ENCODE data around the gene LRRN4. TPM values are rescaled to one million over a fixed set of nuclear protein-coding genes. Genes with fewer than 3 reads are reported as not detected.

The LRRN4 gene
- total and polyA plus RNA-seq, 8 donors = 0.19 to 2.9 (median 1.1) TPM; not detected in 5

DNA sequence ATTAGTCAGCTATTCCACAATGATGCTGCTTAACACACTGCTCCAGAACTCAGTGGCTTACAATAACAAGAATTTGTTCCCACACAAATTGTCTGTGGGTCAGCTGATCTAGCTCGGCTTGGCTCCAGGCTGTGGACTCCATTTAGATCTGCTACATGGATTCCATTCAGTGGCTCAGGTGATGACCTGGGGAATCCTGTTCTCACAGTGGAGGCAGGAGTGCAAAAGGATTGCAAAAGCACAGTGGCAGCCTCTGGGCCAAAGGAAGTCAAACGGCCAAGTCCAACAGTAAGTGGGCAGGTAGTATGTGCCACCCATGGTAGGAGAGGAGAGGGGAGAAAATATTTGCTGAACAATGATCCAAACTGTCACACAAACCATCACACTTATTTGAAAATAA, 15.8 kb upstream of the LRRN4 start:
- no peaks in the 10 kb centered on the region for H3K27me3 ChIP-seq
- intact Hi-C loops (cut with DNase I; ENCODE audit: low total_unique reads) = no loop called here
- no peak for TF ChIP-seq POLR2A (IDR thresholded peaks at IDR 0.05)
- TF ChIP-seq, protein P1, sequence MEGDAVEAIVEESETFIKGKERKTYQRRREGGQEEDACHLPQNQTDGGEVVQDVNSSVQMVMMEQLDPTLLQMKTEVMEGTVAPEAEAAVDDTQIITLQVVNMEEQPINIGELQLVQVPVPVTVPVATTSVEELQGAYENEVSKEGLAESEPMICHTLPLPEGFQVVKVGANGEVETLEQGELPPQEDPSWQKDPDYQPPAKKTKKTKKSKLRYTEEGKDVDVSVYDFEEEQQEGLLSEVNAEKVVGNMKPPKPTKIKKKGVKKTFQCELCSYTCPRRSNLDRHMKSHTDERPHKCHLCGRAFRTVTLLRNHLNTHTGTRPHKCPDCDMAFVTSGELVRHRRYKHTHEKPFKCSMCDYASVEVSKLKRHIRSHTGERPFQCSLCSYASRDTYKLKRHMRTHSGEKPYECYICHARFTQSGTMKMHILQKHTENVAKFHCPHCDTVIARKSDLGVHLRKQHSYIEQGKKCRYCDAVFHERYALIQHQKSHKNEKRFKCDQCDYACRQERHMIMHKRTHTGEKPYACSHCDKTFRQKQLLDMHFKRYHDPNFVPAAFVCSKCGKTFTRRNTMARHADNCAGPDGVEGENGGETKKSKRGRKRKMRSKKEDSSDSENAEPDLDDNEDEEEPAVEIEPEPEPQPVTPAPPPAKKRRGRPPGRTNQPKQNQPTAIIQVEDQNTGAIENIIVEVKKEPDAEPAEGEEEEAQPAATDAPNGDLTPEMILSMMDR (IDR thresholded peaks at IDR 0.05) = no peak
- no peak for TF ChIP-seq EP300 (IDR thresholded peaks at IDR 0.05)
- TF ChIP-seq POLR2AphosphoS5 (IDR thresholded peaks at IDR 0.05) = no peak

DNA sequence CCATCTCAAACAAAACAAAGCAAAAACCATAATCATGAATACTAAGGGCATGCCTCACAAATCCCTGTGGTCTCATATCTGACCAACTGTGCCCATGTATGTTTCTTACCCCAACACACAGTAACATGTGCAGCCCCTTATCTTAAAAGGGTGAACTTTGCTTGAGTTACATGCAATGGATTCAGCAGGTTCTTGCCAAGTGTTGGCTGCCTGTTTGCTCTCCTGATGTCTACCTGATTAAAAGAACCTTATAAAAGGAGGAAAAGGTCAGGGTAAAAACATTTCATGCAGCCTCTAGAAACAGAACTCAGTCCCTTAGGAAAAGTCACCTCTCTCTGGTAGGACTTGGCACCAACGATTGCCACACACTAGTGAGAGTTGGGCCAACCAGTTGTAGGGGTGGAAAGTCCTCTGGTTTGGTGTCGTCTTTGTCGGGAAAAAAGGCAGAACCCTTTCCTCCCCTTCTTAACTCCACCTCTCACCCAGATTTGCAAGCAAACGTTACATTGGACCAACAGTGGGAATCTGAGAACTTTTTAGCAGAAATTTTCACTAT, 14.0 kb upstream of the LRRN4 start:
- Histone ChIP-seq H3K9me3 (no peaks in the 10 kb centered on the region), H3K4me1 (peaks cover 0 to 29% (median 5%) of the 10 kb centered on the region in 4 donors), H3K36me3 (no peaks in the 10 kb centered on the region), H3K27me3 (no peaks in the 10 kb centered on the region), H3K27ac (peak overlapping the region; percentile 1 to 75 (median 60)), H3K4me3 (no peak overlapping the region)
- 31 to 50% (median 38%) methylated on average over 4 of the region's 4 CpGs for WGBS, 5 donors
- TF ChIP-seq, protein P1 (IDR thresholded peaks at IDR 0.05) = no peak
- TF ChIP-seq POLR2A (IDR thresholded peaks at IDR 0.05) (no peak), POLR2AphosphoS5 (IDR thresholded peaks at IDR 0.05) (peak in 2 of 3 donors; percentile 64 to 66), EP300 (IDR thresholded peaks at IDR 0.05) (no peak)
- DNase-seq = peak; percentile 58 to 75
- intact Hi-C loops (cut with DNase I; ENCODE audit: low total_unique reads) = no loop called here

More for the DNA sequence above, 15.8 kb upstream of the LRRN4 start:
- Histone ChIP-seq H3K4me1 (peaks cover 0 to 38% (median 7%) of the 10 kb centered on the region in 4 donors), H3K9me3 (no peaks in the 10 kb centered on the region), H3K27ac (no peak overlapping the region), H3K4me3 (no peak overlapping the region), H3K36me3 (no peaks in the 10 kb centered on the region)
- WGBS, 5 donors = 73 to 91% (median 89%) methylated on average over 2 of the region's 2 CpGs
- DNase-seq = no peak

DNA sequence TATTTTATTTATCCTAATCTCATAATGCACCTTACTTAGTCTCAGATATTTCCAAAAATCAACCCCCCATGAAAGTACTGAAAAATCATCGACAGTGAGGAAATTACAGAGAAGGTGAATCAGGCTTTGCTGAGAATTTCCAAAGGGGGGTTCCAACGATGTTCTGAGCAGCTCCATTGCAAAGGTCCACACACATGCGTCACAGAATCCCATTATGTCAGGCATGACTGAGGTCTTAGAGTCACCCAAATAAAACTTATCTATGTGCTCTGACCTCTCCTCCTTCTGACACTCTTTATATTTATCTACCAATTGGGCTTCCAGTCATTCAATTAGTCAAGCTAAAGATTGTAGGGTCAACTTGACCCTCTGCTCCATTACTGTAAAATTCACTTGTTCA, 12.7 kb upstream of the LRRN4 start:
- intact Hi-C loops (cut with DNase I; ENCODE audit: low total_unique reads) = no loop called here
- H3K27ac ChIP-seq = no peak overlapping the region
- no peaks in the 10 kb centered on the region for H3K27me3 ChIP-seq
- no peak overlapping the region for H3K4me3 ChIP-seq
- H3K36me3 ChIP-seq = no peaks in the 10 kb centered on the region
- TF ChIP-seq EP300 (IDR thresholded peaks at IDR 0.05) = no peak
- TF ChIP-seq POLR2A (IDR thresholded peaks at IDR 0.05) = no peak
- no peak for TF ChIP-seq POLR2AphosphoS5 (IDR thresholded peaks at IDR 0.05)
- TF ChIP-seq, protein P1 (IDR thresholded peaks at IDR 0.05) = no peak
- H3K9me3 ChIP-seq = no peaks in the 10 kb centered on the region
- H3K4me1 ChIP-seq = peaks cover 0 to 29% (median 5%) of the 10 kb centered on the region in 4 donors
- DNase-seq = no peak
- 58 to 67% (median 65%) methylated on average over 3 of the region's 3 CpGs for WGBS, 5 donors

DNA sequence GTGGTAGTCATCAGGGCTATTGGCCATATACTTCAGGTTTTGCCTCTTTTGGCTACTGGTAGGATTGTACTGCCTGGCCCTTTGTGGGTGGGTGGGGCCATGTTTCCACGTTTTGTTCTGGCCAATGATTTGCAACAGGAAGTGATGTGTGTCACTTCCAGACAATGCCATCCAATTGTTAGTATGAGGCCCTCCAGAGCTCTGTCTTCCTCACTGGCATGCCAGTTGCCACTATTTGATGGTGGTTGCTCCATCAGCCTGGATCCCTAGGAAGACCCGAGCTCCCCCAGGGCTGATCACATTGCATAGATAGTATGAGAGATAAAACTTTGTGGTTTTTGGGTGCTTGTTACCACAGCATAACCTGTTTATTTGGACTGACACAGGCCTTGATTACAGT, 7.7 kb upstream of the LRRN4 start:
- H3K4me1 ChIP-seq = peaks cover 0 to 20% (median 10%) of the 10 kb centered on the region in 4 donors
- intact Hi-C loops (cut with DNase I; ENCODE audit: low total_unique reads) = no loop called here
- WGBS, 5 donors = 38 to 62% (median 58%) methylated on average over 2 of the region's 2 CpGs
- no peaks in the 10 kb centered on the region for H3K36me3 ChIP-seq
- DNase-seq = no peak
- no peak overlapping the region for H3K27ac ChIP-seq
- no peaks in the 10 kb centered on the region for H3K9me3 ChIP-seq
- peaks cover 0 to 11% (median 0%) of the 10 kb centered on the region in 3 donors for H3K27me3 ChIP-seq
- no peak for TF ChIP-seq POLR2AphosphoS5 (IDR thresholded peaks at IDR 0.05)
- TF ChIP-seq POLR2A (IDR thresholded peaks at IDR 0.05) = no peak
- TF ChIP-seq EP300 (IDR thresholded peaks at IDR 0.05) = no peak
- TF ChIP-seq, protein P1 (IDR thresholded peaks at IDR 0.05) = no peak
- no peak overlapping the region for H3K4me3 ChIP-seq

All from stomach (tissue), 9 donors.